HepG2 (cell line): ENCODE measurements around the gene LAMB4. TPM values are rescaled to one million over a fixed set of nuclear protein-coding genes. Genes with fewer than 3 reads are reported as not detected.
A peak's percentile ranks its signal among the peaks of the same experiment; 100 is the strongest.

Experiments
- ATAC-seq: fragments of 200-7000 bp; cut with Tn5 transposase; 3 replicates; pipeline ENCODE4 v1.9.1; 2020; ENCODE audit warnings: mild to moderate bottlenecking, moderate library complexity
- BruUV-seq: library from RNA; stranded (reverse); fragments of 400-500 nt; replicated peaks from 2 replicates; lab custom pipeline; 2021; lab: Mats Ljungman, UMichigan
- CTCF ChIA-PET: fragments of 300-600 bp; formaldehyde crosslinking; extraction: SDS; loops from one replicate; lab custom pipeline; 2021; ENCODE audit warnings: low total read pairs, inconsistent platforms, low intra/inter-chr PET ratio; lab: Yijun Ruan, JAX
- POLR2A ChIA-PET: fragments of 350-600 bp; sonication (Branson Sonifier 250); formaldehyde crosslinking; loops from one replicate; lab custom pipeline; 2020; ENCODE audit warnings: antibody characterized with exemption, inconsistent platforms; lab: Yijun Ruan, JAX
- DNase-seq: peaks from one replicate; pipeline ENCODE4 v3.0.0-alpha.2; 2015; ENCODE audit warnings: low spot score
- FAIRE-seq: peaks from 3 replicates; lab custom pipeline; 2011; peaks lifted over from hg19 to GRCh38; lab: Jason Lieb, UNC
- H2AFZ ChIP-seq: one replicate; pipeline ENCODE4 v1.6.1; 2011; ENCODE audit warnings: low read length, inconsistent platforms
- H3K27ac ChIP-seq: fragments of 300-600 bp; 3 replicates; pipeline ENCODE4 v1.8.0; 2011; ENCODE audit warnings: mixed run types, mild to moderate bottlenecking, mixed read lengths, low read length, inconsistent platforms; ENCODE audit not compliant: insufficient read depth; ENCODE audit errors: extremely low read length
- H3K27me3 ChIP-seq, 2 experiments: fragments of 200-600 bp in 1 of 2; 2 replicates in 1 of 2; 3 replicates in 1 of 2; pipeline versions ENCODE4 v1.6.0 to v1.8.0; 2011; ENCODE audit warnings: low read length in 2 of 2, mild to moderate bottlenecking in 2 of 2, moderate library complexity in 2 of 2, inconsistent platforms in 1 of 2; ENCODE audit not compliant: insufficient read depth in 2 of 2, control insufficient read depth in 1 of 2
- H3K36me3 ChIP-seq, 2 experiments: fragments of 200-600 bp in 1 of 2; replicated peaks in 1 of 2; 2 replicates in 1 of 2; 3 replicates in 1 of 2; pipeline versions ENCODE4 v1.5.1 to v1.8.0; 2011; ENCODE audit warnings: low read length in 2 of 2, inconsistent platforms in 1 of 2; ENCODE audit not compliant: insufficient read depth in 2 of 2, control insufficient read depth in 1 of 2
- H3K4me1 ChIP-seq: 2 replicates; pipeline ENCODE4 v1.5.1; 2012; ENCODE audit warnings: low read length, inconsistent platforms; ENCODE audit not compliant: insufficient read depth
- H3K4me2 ChIP-seq: 2 replicates; pipeline ENCODE4 v1.6.0; 2011; ENCODE audit warnings: low read depth, low read length, inconsistent platforms
- H3K4me3 ChIP-seq, 3 experiments: fragments of 200-600 bp in 1 of 3; sonication (generic), shearing (Covaris generic) in 1 of 3; replicated peaks in 1 of 3; 2 replicates each; pipeline ENCODE4 v1.5.1; 2011 to 2016; ENCODE audit warnings: low read length in 3 of 3, inconsistent platforms in 2 of 3, low read depth in 2 of 3, mild to moderate bottlenecking in 2 of 3, control low read depth in 1 of 3, mixed read lengths in 1 of 3; ENCODE audit not compliant: insufficient read depth in 1 of 3
- H3K79me2 ChIP-seq: one replicate; pipeline ENCODE4 v1.6.1; 2011; ENCODE audit warnings: low read length, inconsistent platforms; ENCODE audit not compliant: insufficient read depth
- H3K9ac ChIP-seq: 2 replicates; pipeline ENCODE4 v1.6.0; 2011; ENCODE audit warnings: mild to moderate bottlenecking, low read depth, low read length, inconsistent platforms; ENCODE audit not compliant: insufficient read depth
- H3K9me3 ChIP-seq: 2 replicates; pipeline ENCODE4 v1.5.1; 2012; ENCODE audit warnings: mild to moderate bottlenecking, low read length
- H4K20me1 ChIP-seq: 2 replicates; pipeline ENCODE4 v1.6.0; 2011; ENCODE audit warnings: inconsistent platforms, mild to moderate bottlenecking, low read length, moderate library complexity; ENCODE audit not compliant: insufficient read depth
- ATF1 ChIP-seq: IDR thresholded peaks from 2 replicates; pipeline ENCODE4 v1.6.1; 2016; ENCODE audit warnings: mild to moderate bottlenecking, control low read depth
- EHMT2 ChIP-seq: fragments of 200-600 bp; sonication (generic); IDR thresholded peaks from 2 replicates; pipeline ENCODE4 v1.7.0; 2017; ENCODE audit warnings: antibody characterized with exemption, low read depth, low read length, borderline replicate concordance
- GFI1 ChIP-seq: sonication (generic); formaldehyde crosslinking; IDR thresholded peaks from 2 replicates; pipeline ENCODE4 v1.5.0; 2020; ENCODE audit warnings: missing genetic modification reagents, mild to moderate bottlenecking, borderline replicate concordance
- HNF4A ChIP-seq: sonication (generic); formaldehyde crosslinking; IDR thresholded peaks from 2 replicates; pipeline ENCODE4 v1.4.0; 2020; ENCODE audit warnings: missing genetic modification reagents
- MEIS2 ChIP-seq: sonication (generic); formaldehyde crosslinking; IDR thresholded peaks from 2 replicates; pipeline ENCODE4 v1.9.0; 2021; ENCODE audit warnings: mild to moderate bottlenecking, missing genetic modification reagents
- MTA1 ChIP-seq: sonication (generic); formaldehyde crosslinking; IDR thresholded peaks from 2 replicates; pipeline ENCODE4 v1.4.0; 2020; ENCODE audit warnings: missing genetic modification reagents, mild to moderate bottlenecking, borderline replicate concordance
- PAX8 ChIP-seq: sonication (generic); formaldehyde crosslinking; IDR thresholded peaks from 2 replicates; pipeline ENCODE4 v1.8.0; 2022; ENCODE audit warnings: mild to moderate bottlenecking, missing genetic modification reagents, borderline replicate concordance
- REST ChIP-seq, 2 experiments: IDR thresholded peaks; 2 replicates each; pipeline ENCODE4 v1.6.1; 2011 to 2012; ENCODE audit warnings: low read length in 2 of 2, borderline replicate concordance in 1 of 2, low read depth in 1 of 2, mild to moderate bottlenecking in 1 of 2, moderate library complexity in 1 of 2
- SIX4 ChIP-seq: sonication (generic); formaldehyde crosslinking; IDR thresholded peaks from 2 replicates; pipeline ENCODE4 v1.4.0; 2020; ENCODE audit warnings: missing genetic modification reagents
- SRSF9 ChIP-seq: fragments of 200-400 bp; formaldehyde crosslinking; IDR thresholded peaks from 2 replicates; pipeline ENCODE4 v1.6.1; 2018; ENCODE audit warnings: borderline replicate concordance, mild to moderate bottlenecking, low read depth, low read length; ENCODE audit not compliant: insufficient read depth, poor library complexity, severe bottlenecking
- TFE3 ChIP-seq: IDR thresholded peaks from 2 replicates; pipeline ENCODE4 v1.6.1; 2016
- ZBTB37 ChIP-seq: sonication (generic); formaldehyde crosslinking; IDR thresholded peaks from 2 replicates; pipeline ENCODE4 v1.4.0; 2020; ENCODE audit warnings: mild to moderate bottlenecking, missing genetic modification reagents
- ZC3H13 ChIP-seq: sonication (generic); formaldehyde crosslinking; IDR thresholded peaks from 2 replicates; pipeline ENCODE4 v1.8.1; 2023; ENCODE audit warnings: mild to moderate bottlenecking, missing genetic modification reagents, moderate library complexity
- ZNF367 ChIP-seq: sonication (generic); formaldehyde crosslinking; IDR thresholded peaks from 2 replicates; pipeline ENCODE4 v1.4.0; 2020; ENCODE audit warnings: missing genetic modification reagents, borderline replicate concordance
- ZNF549 ChIP-seq: sonication (generic); formaldehyde crosslinking; IDR thresholded peaks from 2 replicates; pipeline ENCODE4 v1.5.0; 2020; ENCODE audit warnings: missing genetic modification reagents
- ZNF567 ChIP-seq: sonication (generic); formaldehyde crosslinking; IDR thresholded peaks from 2 replicates; pipeline ENCODE4 v1.8.1; 2023; ENCODE audit warnings: mild to moderate bottlenecking, missing genetic modification reagents, borderline replicate concordance
- ZSCAN9 ChIP-seq: IDR thresholded peaks from 2 replicates; pipeline ENCODE4 v1.6.1; 2016; ENCODE audit warnings: borderline replicate concordance
- WGBS: methylation state at CpG from one replicate; pipeline ENCODE4 v1.1.6; 2017; ENCODE audit warnings: low lambda C conversion rate; 5-methylcytosine and 5-hydroxymethylcytosine counted together
- in situ Hi-C: cut with HindIII; loops from 2 replicates; pipeline ENCODE4 v1.10.0; 2017; ENCODE audit warnings: low pct_unique_long_range_greater_than_20kb; ENCODE audit not compliant: extremely low pct_ligation_motif_present
- intact Hi-C: fragments of 100-400 bp; cut with micrococcal nuclease; formaldehyde crosslinking; loops from one replicate; pipeline ENCODE4 v1.10.0; 2022; ENCODE audit not compliant: unreplicated experiment
- polyA plus RNA-seq, 8 experiments: library from polyadenylated mRNA; depleted of rRNA in 3 of 8; stranded (reverse) in 7 of 8; unstranded in 1 of 8; fragments of >200 nt; fragmentation: Illumina TruSeq in 4 of 8; extraction: Trizol in 4 of 8; gene quantifications; 2 replicates each; pipeline versions ENCODE4 v1.2.1 to v1.2.3, GENCODE V29; 2011 to 2016; ENCODE audit warnings: low read depth in 4 of 8, missing spikeins in 1 of 8, mixed read lengths in 1 of 8; ENCODE audit not compliant: insufficient read depth in 1 of 8
- total RNA-seq, 5 experiments: library from RNA; depleted of rRNA; stranded (reverse); fragments of >200 nt; fragmentation: Illumina TruSeq; extraction: Trizol; gene quantifications; 2 replicates each; pipeline ENCODE4 v1.2.3, GENCODE V29; 2016; ENCODE audit warnings: low read depth in 1 of 5

Gene LAMB4
- total and polyA plus RNA-seq, 2 of the 13 experiments (the other 11 are each of a cell fraction or from before 2014, with no cell fraction given), result 0.05 TPM; not detected in 1

- in situ Hi-C loops (no loop called here), intact Hi-C loops (no loop called here)
- Histone ChIP-seq H3K27me3 (no peaks in the 10 kb centered on the region), H2AFZ (no peak overlapping the region), H3K9ac (no peak overlapping the region), H3K4me1 (peaks cover 24% of the 10 kb centered on the region), H3K9me3 (no peaks in the 10 kb centered on the region), H3K4me2 (no peak overlapping the region; the same call in 1 of the 2 replicates), H3K4me3 (no peak overlapping the region), H3K79me2 (no peaks in the 10 kb centered on the region), H4K20me1 (no peaks in the 10 kb centered on the region), H3K27ac (no peak overlapping the region), H3K36me3 (no peaks in the 10 kb centered on the region)
- DNase-seq, result peak; percentile 66
- POLR2A ChIA-PET, result no interaction called here
- ATAC-seq, result peak; percentile 70
- no peak for FAIRE-seq
- no TSS peak for BruUV-seq
- CTCF ChIA-PET, result no interaction called here
- 6% methylated on average over 2 of the region's 2 CpGs for WGBS
- no peak for TF ChIP-seq ZNF367 (CRISPR knock-in tag)
- TF ChIP-seq HNF4A (CRISPR knock-in tag), result peak; percentile 48
- TF ChIP-seq ZNF549 (CRISPR knock-in tag), result no peak
- TF ChIP-seq SIX4 (CRISPR knock-in tag), result peak; percentile 77; the same call in 1 of the 2 replicates
- no peak for TF ChIP-seq GFI1 (CRISPR knock-in tag)
- TF ChIP-seq ZC3H13, result no peak
- no peak for TF ChIP-seq TFE3
- TF ChIP-seq EHMT2, result peak; percentile 33; the same call in 1 of the 2 replicates
- TF ChIP-seq PAX8, result no peak
- TF ChIP-seq ZBTB37 (CRISPR knock-in tag), result no peak
- no peak for TF ChIP-seq MTA1
- no peak for TF ChIP-seq REST (IDR thresholded peaks at IDR 0.05; ENCODE audit: borderline replicate concordance in 1 of 2, low read depth in 1 of 2, low read length in 2 of 2)
- TF ChIP-seq ZNF567 (CRISPR knock-in tag), result no peak
- TF ChIP-seq ATF1 (CRISPR knock-in tag), result no peak
- no peak for TF ChIP-seq MEIS2 (CRISPR knock-in tag)
- TF ChIP-seq ZSCAN9, result no peak
- no peak for TF ChIP-seq SRSF9
Measured at GRCh38 chr7:108086962-108087361, 43.2 kb downstream of the LAMB4 start.
